Esophagus muscularis mucosa (tissue), 4 donors: ENCODE data around the gene PPP1R18.

Experiments used
- CTCF ChIP-seq, 3 experiments: fragments of 200-600 bp in 2 of 3; fragments of 450-650 bp in 1 of 3; sonication (generic) in 2 of 3; IDR thresholded peaks; one replicate each; pipeline ENCODE4 v1.5.1; 2017 to 2019; ENCODE audit warnings: antibody characterized with exemption in 3 of 3, mild to moderate bottlenecking in 2 of 3, moderate library complexity in 1 of 3
- EP300 ChIP-seq: sonication (generic); formaldehyde crosslinking; IDR thresholded peaks from one replicate; pipeline ENCODE4 v1.6.1; 2017; ENCODE audit warnings: antibody characterized with exemption
- POLR2A ChIP-seq: fragments of 450-650 bp; IDR thresholded peaks from one replicate; pipeline ENCODE4 v1.6.1; 2017; ENCODE audit warnings: antibody characterized with exemption, moderate library complexity, mild to moderate bottlenecking, low read depth

GRCh38 chr6:30689022-30689865 is 2.8 kb upstream of the PPP1R18 start:
- no peak for TF ChIP-seq POLR2A
- TF ChIP-seq EP300: no peak
- TF ChIP-seq CTCF (IDR thresholded peaks at IDR 0.05): no peak
